BLaER1 (cell line): ENCODE measurements around the gene NEIL1.

Source experiments
- H3K27ac ChIP-seq: shearing (Covaris generic); formaldehyde crosslinking; 2 replicates; pipeline ENCODE4 v1.8.1; 2022
- H3K27me3 ChIP-seq: shearing (Covaris generic); formaldehyde crosslinking; 2 replicates; pipeline ENCODE4 v1.8.1; 2022
- H3K36me3 ChIP-seq: shearing (Covaris generic); formaldehyde crosslinking; 2 replicates; pipeline ENCODE4 v1.8.1; 2022
- H3K4me1 ChIP-seq: shearing (Covaris generic); formaldehyde crosslinking; 2 replicates; pipeline ENCODE4 v1.8.1; 2022
- H3K4me2 ChIP-seq: shearing (Covaris generic); formaldehyde crosslinking; 2 replicates; pipeline ENCODE4 v1.8.1; 2022
- H3K4me3 ChIP-seq: shearing (Covaris generic); formaldehyde crosslinking; 2 replicates; pipeline ENCODE4 v1.8.1; 2022
- H3K9ac ChIP-seq: shearing (Covaris generic); formaldehyde crosslinking; 2 replicates; pipeline ENCODE4 v1.8.1; 2022
- H3K9me3 ChIP-seq: shearing (Covaris generic); formaldehyde crosslinking; 2 replicates; pipeline ENCODE4 v1.8.1; 2022
- H4K20me1 ChIP-seq: shearing (Covaris generic); formaldehyde crosslinking; 2 replicates; pipeline ENCODE4 v1.8.1; 2022
- Cebpa-rat ChIP-seq: shearing (Covaris generic); IDR thresholded peaks from 2 replicates; pipeline ENCODE4 v1.8.1; 2022

The NEIL1 gene

GRCh38 chr15:75389791-75390382 lies 43.0 kb downstream of the NEIL1 start:
- no peak for TF ChIP-seq Cebpa-rat
- H3K9me3 ChIP-seq: no peaks in the 10 kb centered on the region
- no peaks in the 10 kb centered on the region for H3K27me3 ChIP-seq
- no peak overlapping the region for H3K4me3 ChIP-seq
- peaks cover 78% of the 10 kb centered on the region for H4K20me1 ChIP-seq
- H3K36me3 ChIP-seq: peaks cover 100% of the 10 kb centered on the region
- no peak overlapping the region for H3K27ac ChIP-seq
- H3K9ac ChIP-seq: no peak overlapping the region
- peaks cover 10% of the 10 kb centered on the region for H3K4me1 ChIP-seq
- no peak overlapping the region for H3K4me2 ChIP-seq

GRCh38 chr15:75397494-75397893 lies 50.7 kb downstream of the NEIL1 start:
- no peaks in the 10 kb centered on the region for H3K9me3 ChIP-seq
- H3K4me2 ChIP-seq: no peak overlapping the region
- no peak overlapping the region for H3K4me3 ChIP-seq
- H3K4me1 ChIP-seq: no peaks in the 10 kb centered on the region
- TF ChIP-seq Cebpa-rat: no peak
- no peak overlapping the region for H3K27ac ChIP-seq
- peaks cover 100% of the 10 kb centered on the region for H3K36me3 ChIP-seq
- H3K9ac ChIP-seq: no peak overlapping the region
- H3K27me3 ChIP-seq: no peaks in the 10 kb centered on the region
- H4K20me1 ChIP-seq: peaks cover 67% of the 10 kb centered on the region

GRCh38 chr15:75403892-75404291 lies 57.1 kb downstream of the NEIL1 start:
- no peaks in the 10 kb centered on the region for H3K4me1 ChIP-seq
- peaks cover 100% of the 10 kb centered on the region for H3K36me3 ChIP-seq
- no peak for TF ChIP-seq Cebpa-rat
- H3K27ac ChIP-seq: no peak overlapping the region
- no peak overlapping the region for H3K4me2 ChIP-seq
- no peak overlapping the region for H3K4me3 ChIP-seq
- H3K9ac ChIP-seq: no peak overlapping the region
- H4K20me1 ChIP-seq: peaks cover 55% of the 10 kb centered on the region
- no peaks in the 10 kb centered on the region for H3K27me3 ChIP-seq
- H3K9me3 ChIP-seq: no peaks in the 10 kb centered on the region
